Omental fat pad (tissue), 4 donors: Measurements from ENCODE around the gene IL16. TPM values are rescaled to one million over a fixed set of nuclear protein-coding genes. Genes with fewer than 3 reads are reported as not detected.

ENCODE experiments used
- ATAC-seq: fragments of 150-250 bp; one replicate; pipeline ENCODE4 v1.9.1; 2016; ENCODE audit warnings: mild to moderate bottlenecking, moderate library complexity; ENCODE audit not compliant: low FRiP score
- DNase-seq: peaks from one replicate; pipeline ENCODE4 v3.0.0-alpha.2; 2019; ENCODE audit warnings: low spot score
- total RNA-seq, 4 donors: library from RNA; depleted of rRNA; stranded (reverse); fragments of >200 nt; gene quantifications; one replicate each; pipeline ENCODE4 v1.1.0, GENCODE V29; 2016
- TF ChIP-seq, protein P1 (sequence below), 3 donors: fragments of 450-650 bp; IDR thresholded peaks; one replicate each; pipeline ENCODE4 v1.5.1; 2016 to 2017; ENCODE audit warnings: antibody characterized with exemption in 3 of 3, mild to moderate bottlenecking in 3 of 3, moderate library complexity in 2 of 3

IL16 gene
- total RNA-seq, 4 donors from 2014 or later = 22.7 to 45.8 (median 34.4) TPM

- ATAC-seq (no peak), DNase-seq (no peak)
- TF ChIP-seq, protein P1, sequence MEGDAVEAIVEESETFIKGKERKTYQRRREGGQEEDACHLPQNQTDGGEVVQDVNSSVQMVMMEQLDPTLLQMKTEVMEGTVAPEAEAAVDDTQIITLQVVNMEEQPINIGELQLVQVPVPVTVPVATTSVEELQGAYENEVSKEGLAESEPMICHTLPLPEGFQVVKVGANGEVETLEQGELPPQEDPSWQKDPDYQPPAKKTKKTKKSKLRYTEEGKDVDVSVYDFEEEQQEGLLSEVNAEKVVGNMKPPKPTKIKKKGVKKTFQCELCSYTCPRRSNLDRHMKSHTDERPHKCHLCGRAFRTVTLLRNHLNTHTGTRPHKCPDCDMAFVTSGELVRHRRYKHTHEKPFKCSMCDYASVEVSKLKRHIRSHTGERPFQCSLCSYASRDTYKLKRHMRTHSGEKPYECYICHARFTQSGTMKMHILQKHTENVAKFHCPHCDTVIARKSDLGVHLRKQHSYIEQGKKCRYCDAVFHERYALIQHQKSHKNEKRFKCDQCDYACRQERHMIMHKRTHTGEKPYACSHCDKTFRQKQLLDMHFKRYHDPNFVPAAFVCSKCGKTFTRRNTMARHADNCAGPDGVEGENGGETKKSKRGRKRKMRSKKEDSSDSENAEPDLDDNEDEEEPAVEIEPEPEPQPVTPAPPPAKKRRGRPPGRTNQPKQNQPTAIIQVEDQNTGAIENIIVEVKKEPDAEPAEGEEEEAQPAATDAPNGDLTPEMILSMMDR (IDR thresholded peaks at IDR 0.05) = no peak
Measured at GRCh38 chr15:81291916-81292522, 95.3 kb downstream of the IL16 start.

GRCh38 chr15:81292523-81293001 lies 95.9 kb downstream of the IL16 start:
- DNase-seq (no peak), ATAC-seq (no peak)
- TF ChIP-seq, protein P1 (IDR thresholded peaks at IDR 0.05) = no peak

DNA sequence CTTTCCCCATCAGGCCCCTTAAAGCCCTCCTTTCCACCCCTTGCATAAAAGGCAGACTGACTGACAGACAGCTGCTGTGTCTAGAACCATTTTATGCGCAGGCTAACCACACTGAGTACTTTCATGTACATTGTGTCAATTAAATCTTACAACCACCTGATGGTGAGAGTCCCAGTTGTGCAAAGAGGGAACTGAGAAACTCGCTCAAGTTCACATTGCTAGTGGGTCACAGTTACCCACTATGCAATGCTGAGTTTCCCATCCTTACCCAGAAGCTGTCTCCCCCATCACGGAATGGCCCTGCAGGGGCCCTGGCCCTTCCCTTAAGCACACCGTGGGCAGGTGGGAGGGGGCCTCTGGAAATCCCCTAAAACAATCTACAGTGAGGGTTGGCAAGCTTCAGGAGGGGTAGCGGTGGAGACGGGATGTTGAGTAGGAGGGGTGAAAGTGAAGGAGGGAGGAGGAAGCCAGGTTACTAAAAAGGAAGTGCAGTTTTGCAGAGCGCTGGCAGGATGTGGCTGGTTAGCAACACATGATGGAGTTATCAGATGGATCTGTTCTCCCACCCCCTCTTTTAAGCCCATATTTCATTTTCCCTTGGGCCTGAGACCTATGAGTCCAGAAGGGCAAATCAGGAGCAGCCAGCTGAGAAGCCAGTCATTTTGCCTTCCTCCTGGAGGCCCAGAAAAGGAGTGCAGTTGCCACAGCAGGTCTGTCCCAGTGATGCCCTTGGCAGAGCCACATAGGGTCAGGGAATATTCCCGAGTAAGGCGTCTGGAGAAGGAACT lies 97.2 kb downstream of the IL16 start:
- TF ChIP-seq, protein P1 (IDR thresholded peaks at IDR 0.05) = no peak
- DNase-seq (no peak), ATAC-seq (no peak)

DNA sequence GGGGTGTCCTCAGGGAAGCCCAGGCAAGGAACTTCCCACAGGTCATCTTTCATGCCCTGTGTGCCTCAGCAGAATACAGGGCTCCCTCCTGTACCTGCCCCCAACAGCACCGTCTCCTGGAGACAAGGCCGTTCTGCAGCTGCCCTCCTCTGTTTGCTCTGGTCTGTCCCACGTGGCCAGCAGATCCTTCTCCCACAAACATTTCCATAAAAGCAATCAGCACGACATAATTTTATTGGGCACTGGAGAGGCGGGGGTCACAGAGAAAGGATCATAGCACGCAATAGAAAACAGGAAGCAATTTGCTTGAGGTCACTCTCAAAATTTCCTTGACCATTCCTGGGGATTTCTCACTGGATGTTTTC lies 97.8 kb downstream of the IL16 start:
- TF ChIP-seq, protein P1 (IDR thresholded peaks at IDR 0.05) = no peak
- DNase-seq = no peak
- ATAC-seq = no peak

DNA sequence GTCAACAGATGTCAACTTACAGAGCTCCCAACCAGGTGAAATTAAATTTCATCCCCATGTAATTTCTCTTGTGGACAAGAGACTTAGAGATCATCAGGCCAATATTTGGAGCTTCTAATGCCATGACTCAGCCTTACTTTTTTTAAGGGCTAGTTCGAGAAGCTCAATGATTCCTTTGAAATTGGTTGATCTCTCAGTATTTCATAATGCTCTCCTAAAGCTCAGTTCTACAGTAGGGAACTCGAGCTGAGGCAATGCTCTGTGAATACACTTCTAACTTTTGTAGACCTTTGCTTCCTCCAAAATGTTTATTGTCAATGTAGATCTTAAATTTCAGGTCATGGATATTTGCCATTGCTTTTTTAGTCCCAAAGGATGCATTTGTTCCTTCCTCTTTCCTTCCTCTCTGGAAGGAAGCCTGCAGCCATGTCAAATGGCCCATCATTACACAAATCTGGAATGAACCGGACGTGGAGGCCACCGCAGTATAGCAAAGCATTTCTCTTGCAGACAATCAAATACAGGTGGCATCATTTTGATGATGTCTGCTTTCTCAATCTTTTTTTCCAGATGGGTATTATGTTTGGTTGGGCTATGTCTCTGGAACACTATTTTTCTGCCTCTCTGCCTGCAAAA lies 98.9 kb downstream of the IL16 start:
- TF ChIP-seq, protein P1 (IDR thresholded peaks at IDR 0.05) = no peak
- DNase-seq (no peak), ATAC-seq (no peak)

GRCh38 chr15:81296186-81296585 lies 99.5 kb downstream of the IL16 start:
- DNase-seq = no peak
- ATAC-seq = no peak
- TF ChIP-seq, protein P1 (IDR thresholded peaks at IDR 0.05) = no peak
